Hepatocyte (in vitro differentiated cells): Measurements from ENCODE around the gene ACTG1.

Source experiments
- EZH2phosphoT487 ChIP-seq: fragments of 200-600 bp; sonication (generic); IDR thresholded peaks from one replicate; pipeline ENCODE4 v1.6.1; 2018; ENCODE audit warnings: antibody characterized with exemption, mild to moderate bottlenecking, low read depth, moderate library complexity; ENCODE audit not compliant: unreplicated experiment, severe bottlenecking
- TF ChIP-seq, protein P1 (sequence below): fragments of 200-600 bp; sonication (generic); IDR thresholded peaks from 2 replicates; pipeline ENCODE4 v1.5.1; 2016; ENCODE audit warnings: antibody characterized with exemption, mild to moderate bottlenecking; ENCODE audit not compliant: poor library complexity

DNA sequence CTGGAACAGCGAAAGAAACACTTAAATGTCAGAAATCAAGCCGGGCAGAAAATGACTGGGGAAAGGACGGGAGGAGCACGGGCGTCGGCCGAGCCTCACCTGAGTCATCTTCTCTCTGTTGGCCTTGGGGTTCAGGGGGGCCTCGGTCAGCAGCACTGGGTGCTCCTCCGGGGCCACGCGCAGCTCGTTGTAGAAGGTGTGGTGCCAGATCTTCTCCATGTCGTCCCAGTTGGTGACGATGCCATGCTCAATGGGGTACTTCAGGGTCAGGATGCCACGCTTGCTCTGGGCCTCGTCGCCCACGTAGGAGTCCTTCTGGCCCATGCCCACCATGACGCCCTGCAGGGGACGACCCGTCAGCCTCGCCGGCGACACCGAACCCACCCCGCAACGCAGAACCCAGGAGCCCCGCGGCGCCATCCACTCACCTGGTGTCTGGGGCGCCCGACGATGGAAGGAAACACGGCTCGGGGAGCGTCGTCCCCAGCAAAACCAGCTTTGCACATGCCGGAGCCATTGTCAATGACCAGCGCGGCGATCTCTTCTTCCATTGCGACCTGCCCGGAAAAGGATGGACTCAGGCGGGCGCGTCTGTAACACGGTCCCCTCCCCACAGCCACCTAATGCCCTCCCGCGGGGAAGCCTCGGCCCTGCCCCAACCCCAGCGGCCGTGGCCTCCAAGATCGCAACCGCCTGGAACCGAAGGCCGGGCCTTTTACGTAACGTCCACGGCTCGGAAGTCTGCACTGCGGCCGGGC lies 616 bp downstream of the ACTG1 start:
- TF ChIP-seq, protein P1, sequence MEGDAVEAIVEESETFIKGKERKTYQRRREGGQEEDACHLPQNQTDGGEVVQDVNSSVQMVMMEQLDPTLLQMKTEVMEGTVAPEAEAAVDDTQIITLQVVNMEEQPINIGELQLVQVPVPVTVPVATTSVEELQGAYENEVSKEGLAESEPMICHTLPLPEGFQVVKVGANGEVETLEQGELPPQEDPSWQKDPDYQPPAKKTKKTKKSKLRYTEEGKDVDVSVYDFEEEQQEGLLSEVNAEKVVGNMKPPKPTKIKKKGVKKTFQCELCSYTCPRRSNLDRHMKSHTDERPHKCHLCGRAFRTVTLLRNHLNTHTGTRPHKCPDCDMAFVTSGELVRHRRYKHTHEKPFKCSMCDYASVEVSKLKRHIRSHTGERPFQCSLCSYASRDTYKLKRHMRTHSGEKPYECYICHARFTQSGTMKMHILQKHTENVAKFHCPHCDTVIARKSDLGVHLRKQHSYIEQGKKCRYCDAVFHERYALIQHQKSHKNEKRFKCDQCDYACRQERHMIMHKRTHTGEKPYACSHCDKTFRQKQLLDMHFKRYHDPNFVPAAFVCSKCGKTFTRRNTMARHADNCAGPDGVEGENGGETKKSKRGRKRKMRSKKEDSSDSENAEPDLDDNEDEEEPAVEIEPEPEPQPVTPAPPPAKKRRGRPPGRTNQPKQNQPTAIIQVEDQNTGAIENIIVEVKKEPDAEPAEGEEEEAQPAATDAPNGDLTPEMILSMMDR: no peak
- no peak for TF ChIP-seq EZH2phosphoT487
